ENCODE results near the gene GOT1. TPM values are rescaled to one million over a fixed set of nuclear protein-coding genes. Genes with fewer than 3 reads are reported as not detected.

GOT1 gene
- total and polyA plus RNA-seq, 10 of the 15 experiments (the other 5 are each of a cell fraction or from before 2014, with no cell fraction given) = 32.5 to 67.5 (median 50.3) TPM

DNA sequence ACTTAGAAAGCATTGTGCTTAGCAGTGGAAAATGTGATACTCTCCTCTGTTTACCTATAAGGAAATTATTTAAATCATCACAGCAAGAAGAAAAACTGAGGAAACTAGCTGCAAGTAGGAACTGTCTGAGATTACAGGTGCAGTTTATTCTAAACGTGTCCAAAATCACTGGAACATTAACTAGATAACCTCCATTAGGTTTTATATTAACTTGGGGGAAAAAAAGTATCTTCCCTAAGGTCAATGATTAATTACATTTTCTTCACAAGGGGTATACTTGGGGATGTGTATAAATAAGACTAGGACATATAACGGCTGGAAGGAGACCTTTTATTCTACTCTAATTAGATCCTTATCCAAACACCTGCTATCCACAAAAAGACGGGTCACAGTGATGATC, 3.7 kb downstream of the GOT1 start:
- H4K20me1 ChIP-seq (ENCODE audit: control insufficient read depth, insufficient read depth) = no peaks in the 10 kb centered on the region
- no peak for TF ChIP-seq POLR2AphosphoS5 (IDR thresholded peaks at IDR 0.05; ENCODE audit: low read length)
- no peak for TF ChIP-seq MYB (IDR thresholded peaks at IDR 0.05; ENCODE audit: borderline replicate concordance, low read depth, low read length)
- TF ChIP-seq RB1 (IDR thresholded peaks at IDR 0.05; ENCODE audit: borderline replicate concordance) = no peak
- DNase-seq (ENCODE audit: low read depth, low spot score) (no peak), FAIRE-seq (no peak), ATAC-seq (no peak)
- SMC1A ChIA-PET (ENCODE audit: uncharacterized antibody, unreplicated experiment) = interaction anchor here (1.1 kb wide), 1 partner anchor 9 kb away, joined by 3 read pairs; no protein-coding TSS in a partner anchor
- H3K4me2 ChIP-seq (ENCODE audit: control insufficient read depth, insufficient read depth) = no peak overlapping the region
- no TSS peak for BruUV-seq (replicated peaks)
- H3K4me3 ChIP-seq = no peak overlapping the region
- 65% methylated on average over 3 of the region's 3 CpGs for WGBS (ENCODE audit: insufficient coverage, insufficient replicate concordance, low lambda C conversion rate, missing lambda C conversion rate)
- H3K9me3 ChIP-seq (replicated peaks; ENCODE audit: control insufficient read depth, insufficient read depth, low read length) = no peaks in the 10 kb centered on the region
- in situ Hi-C loops (cut with MboI) = no loop called here
- no peak overlapping the region for H3K9ac ChIP-seq (ENCODE audit: control insufficient read depth, insufficient read depth, low read length)
- RAD21 ChIA-PET (ENCODE audit: unreplicated experiment) = no interaction called here
- H3K27me3 ChIP-seq (replicated peaks in 1 of 2; ENCODE audit: control insufficient read depth in 2 of 2, insufficient read depth in 2 of 2, low read length in 1 of 2) = no peaks in the 10 kb centered on the region
- peaks cover 0 to 1% of the 10 kb centered on the region in 2 experiments; a peak in 1 of 4 replicates for H3K36me3 ChIP-seq (ENCODE audit: control insufficient read depth in 2 of 2, insufficient read depth in 2 of 2, low read length in 1 of 2)
- POLR2A ChIA-PET = no interaction called here
- H3K4me1 ChIP-seq (ENCODE audit: control insufficient read depth, insufficient read depth, low read length) = peaks cover 4% of the 10 kb centered on the region; the same call in 1 of the 2 replicates
- CTCF ChIA-PET = interaction anchor here (5.3 kb wide), 1 partner anchor 9 kb away, joined by 27 read pairs; no protein-coding TSS in a partner anchor
- H3K27ac ChIP-seq (ENCODE audit: control insufficient read depth, insufficient read depth) = no peak overlapping the region
- peaks cover 29% of the 10 kb centered on the region for H3K79me2 ChIP-seq (ENCODE audit: control insufficient read depth, insufficient read depth, low read length)
- no peak overlapping the region for H2AFZ ChIP-seq (ENCODE audit: control insufficient read depth, low read depth, low read length)
- intact Hi-C loops (cut with micrococcal nuclease; ENCODE audit: unreplicated experiment) = no loop called here

DNA sequence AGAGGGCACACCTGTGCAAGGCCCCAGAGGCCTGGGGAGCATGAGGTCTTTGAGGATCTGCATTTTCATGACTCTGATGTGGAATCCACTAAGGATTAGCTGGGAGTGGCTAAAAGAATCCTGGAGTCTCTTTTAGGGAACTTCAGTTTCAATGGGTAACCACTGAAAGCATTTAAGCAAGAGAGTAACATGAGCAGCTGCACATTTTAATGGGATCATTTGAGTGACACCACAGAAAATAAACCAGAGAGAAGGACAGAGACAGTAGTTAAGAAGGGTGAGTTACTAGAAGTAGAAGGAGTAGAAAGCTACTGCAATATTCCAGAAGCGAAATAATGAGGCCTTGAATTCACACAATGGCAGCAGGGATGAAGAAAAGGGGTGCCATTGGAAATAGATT, 5.2 kb downstream of the GOT1 start:
- in situ Hi-C loops (cut with MboI) = no loop called here
- RAD21 ChIA-PET (ENCODE audit: unreplicated experiment) = no interaction called here
- no peak for TF ChIP-seq HCFC1 (IDR thresholded peaks at IDR 0.05; ENCODE audit: low read length)
- TF ChIP-seq, protein P1, sequence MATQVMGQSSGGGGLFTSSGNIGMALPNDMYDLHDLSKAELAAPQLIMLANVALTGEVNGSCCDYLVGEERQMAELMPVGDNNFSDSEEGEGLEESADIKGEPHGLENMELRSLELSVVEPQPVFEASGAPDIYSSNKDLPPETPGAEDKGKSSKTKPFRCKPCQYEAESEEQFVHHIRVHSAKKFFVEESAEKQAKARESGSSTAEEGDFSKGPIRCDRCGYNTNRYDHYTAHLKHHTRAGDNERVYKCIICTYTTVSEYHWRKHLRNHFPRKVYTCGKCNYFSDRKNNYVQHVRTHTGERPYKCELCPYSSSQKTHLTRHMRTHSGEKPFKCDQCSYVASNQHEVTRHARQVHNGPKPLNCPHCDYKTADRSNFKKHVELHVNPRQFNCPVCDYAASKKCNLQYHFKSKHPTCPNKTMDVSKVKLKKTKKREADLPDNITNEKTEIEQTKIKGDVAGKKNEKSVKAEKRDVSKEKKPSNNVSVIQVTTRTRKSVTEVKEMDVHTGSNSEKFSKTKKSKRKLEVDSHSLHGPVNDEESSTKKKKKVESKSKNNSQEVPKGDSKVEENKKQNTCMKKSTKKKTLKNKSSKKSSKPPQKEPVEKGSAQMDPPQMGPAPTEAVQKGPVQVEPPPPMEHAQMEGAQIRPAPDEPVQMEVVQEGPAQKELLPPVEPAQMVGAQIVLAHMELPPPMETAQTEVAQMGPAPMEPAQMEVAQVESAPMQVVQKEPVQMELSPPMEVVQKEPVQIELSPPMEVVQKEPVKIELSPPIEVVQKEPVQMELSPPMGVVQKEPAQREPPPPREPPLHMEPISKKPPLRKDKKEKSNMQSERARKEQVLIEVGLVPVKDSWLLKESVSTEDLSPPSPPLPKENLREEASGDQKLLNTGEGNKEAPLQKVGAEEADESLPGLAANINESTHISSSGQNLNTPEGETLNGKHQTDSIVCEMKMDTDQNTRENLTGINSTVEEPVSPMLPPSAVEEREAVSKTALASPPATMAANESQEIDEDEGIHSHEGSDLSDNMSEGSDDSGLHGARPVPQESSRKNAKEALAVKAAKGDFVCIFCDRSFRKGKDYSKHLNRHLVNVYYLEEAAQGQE (IDR thresholded peaks at IDR 0.05; ENCODE audit: low read depth, low read length) = no peak
- TF ChIP-seq TARDBP (IDR thresholded peaks at IDR 0.05; ENCODE audit: borderline replicate concordance) = no peak
- TF ChIP-seq YY1 (IDR thresholded peaks at IDR 0.05; ENCODE audit: low read depth, low read length) = no peak
- no peak for TF ChIP-seq POLR2AphosphoS2 (IDR thresholded peaks at IDR 0.05; ENCODE audit: low read depth, low read length)
- no peak for TF ChIP-seq CBFB (IDR thresholded peaks at IDR 0.05; ENCODE audit: low read depth)
- TF ChIP-seq MTA2 (IDR thresholded peaks at IDR 0.05; ENCODE audit: low read depth) = no peak
- TF ChIP-seq ASH2L (IDR thresholded peaks at IDR 0.05; ENCODE audit: borderline replicate concordance, low read depth) = no peak
- TF ChIP-seq, protein P2, sequence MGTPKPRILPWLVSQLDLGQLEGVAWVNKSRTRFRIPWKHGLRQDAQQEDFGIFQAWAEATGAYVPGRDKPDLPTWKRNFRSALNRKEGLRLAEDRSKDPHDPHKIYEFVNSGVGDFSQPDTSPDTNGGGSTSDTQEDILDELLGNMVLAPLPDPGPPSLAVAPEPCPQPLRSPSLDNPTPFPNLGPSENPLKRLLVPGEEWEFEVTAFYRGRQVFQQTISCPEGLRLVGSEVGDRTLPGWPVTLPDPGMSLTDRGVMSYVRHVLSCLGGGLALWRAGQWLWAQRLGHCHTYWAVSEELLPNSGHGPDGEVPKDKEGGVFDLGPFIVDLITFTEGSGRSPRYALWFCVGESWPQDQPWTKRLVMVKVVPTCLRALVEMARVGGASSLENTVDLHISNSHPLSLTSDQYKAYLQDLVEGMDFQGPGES (IDR thresholded peaks at IDR 0.05) = no peak
- Histone ChIP-seq H3K4me2 (ENCODE audit: control insufficient read depth, insufficient read depth) (no peak overlapping the region), H2AFZ (ENCODE audit: control insufficient read depth, low read depth, low read length) (no peak overlapping the region), H3K27me3 (replicated peaks in 1 of 2; ENCODE audit: control insufficient read depth in 2 of 2, insufficient read depth in 2 of 2, low read length in 1 of 2) (no peaks in the 10 kb centered on the region), H3K4me3 (no peak overlapping the region), H3K4me1 (ENCODE audit: control insufficient read depth, insufficient read depth, low read length) (peaks cover 4% of the 10 kb centered on the region; the same call in 1 of the 2 replicates), H4K20me1 (ENCODE audit: control insufficient read depth, insufficient read depth) (no peaks in the 10 kb centered on the region), H3K9ac (ENCODE audit: control insufficient read depth, insufficient read depth, low read length) (no peak overlapping the region), H3K36me3 (ENCODE audit: control insufficient read depth in 2 of 2, insufficient read depth in 2 of 2, low read length in 1 of 2) (peaks cover 0 to 1% of the 10 kb centered on the region in 2 experiments; a peak in 1 of 4 replicates), H3K27ac (ENCODE audit: control insufficient read depth, insufficient read depth) (no peak overlapping the region), H3K9me3 (replicated peaks; ENCODE audit: control insufficient read depth, insufficient read depth, low read length) (no peaks in the 10 kb centered on the region), H3K79me2 (ENCODE audit: control insufficient read depth, insufficient read depth, low read length) (peaks cover 21% of the 10 kb centered on the region)
- no peak for DNase-seq (ENCODE audit: low read depth, low spot score)
- POLR2A ChIA-PET = no interaction called here
- no peak for ATAC-seq
- FAIRE-seq = no peak
- CTCF ChIA-PET = interaction anchor here (0.5 to 5.3 kb wide), 3 partner anchors 11 to 365 kb away, joined by 3 to 27 read pairs (median 3); no protein-coding TSS in a partner anchor
- intact Hi-C loops (cut with micrococcal nuclease; ENCODE audit: unreplicated experiment) = no loop called here
- 95% methylated on average over 1 of the region's 1 CpG for WGBS (ENCODE audit: insufficient coverage, insufficient replicate concordance, low lambda C conversion rate, missing lambda C conversion rate)
- no TSS peak for BruUV-seq (replicated peaks)
- SMC1A ChIA-PET (ENCODE audit: uncharacterized antibody, unreplicated experiment) = interaction anchor here (0.8 kb wide), 1 partner anchor 10 kb away, joined by 3 read pairs; no protein-coding TSS in a partner anchor

All from GM12878 (cell line).